ENCODE data around the gene SQOR. TPM values are rescaled to one million over a fixed set of nuclear protein-coding genes. Genes with fewer than 3 reads are reported as not detected.

SQOR gene
- polyA plus RNA-seq, 3 donors: 78.9 to 292 (median 232) TPM

DNA sequence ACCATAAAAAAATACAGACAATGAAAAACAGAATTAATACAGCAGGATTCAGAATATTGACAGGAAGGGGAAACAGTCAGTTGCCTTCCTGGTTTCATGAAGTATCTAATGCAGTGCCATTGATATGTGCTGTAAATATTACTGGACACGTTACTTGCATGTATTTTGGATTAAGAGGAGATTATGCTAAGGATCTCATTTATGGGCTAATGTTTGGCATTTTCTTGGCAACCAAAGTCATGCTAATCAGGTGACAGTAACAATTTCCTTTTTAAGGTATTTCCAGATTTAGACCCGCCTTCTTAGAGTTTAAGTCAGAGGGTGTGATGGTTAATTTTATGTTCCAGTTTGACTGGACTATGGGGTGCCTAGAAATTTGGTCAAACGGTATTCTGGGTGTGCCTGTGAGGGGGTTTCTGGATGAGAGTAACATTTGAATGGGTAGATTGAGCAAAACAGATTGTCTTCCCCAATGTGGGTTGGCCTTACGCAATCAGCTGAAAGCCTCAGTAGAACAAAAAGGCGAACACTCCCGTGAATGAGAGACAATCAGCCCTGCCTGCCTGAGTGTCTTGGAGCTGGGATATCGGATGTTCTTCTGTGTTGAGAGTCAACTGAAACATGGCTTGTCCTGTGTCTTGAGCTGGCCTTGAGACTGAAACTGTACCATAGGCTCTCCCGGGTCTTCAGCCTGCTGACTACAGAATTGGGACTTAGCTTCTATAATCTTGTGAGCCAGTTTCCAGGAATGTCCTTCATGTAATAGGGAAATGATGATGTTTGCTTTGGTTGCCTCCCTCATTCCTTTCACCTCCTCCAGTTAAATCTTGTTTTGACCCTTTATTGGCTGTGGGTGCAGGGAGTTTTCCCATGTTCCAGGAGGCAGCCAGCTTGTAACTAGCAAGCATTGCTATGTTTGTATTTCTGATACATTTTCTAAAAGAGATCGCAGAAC, 10.5 kb downstream of the SQOR start:
- intact Hi-C loops (cut with micrococcal nuclease): no loop called here
- H3K36me3 Mint-ChIP-seq: peaks cover 8 to 17% of the 10 kb centered on the region in 2 donors
- Histone ChIP-seq H3K9ac (ENCODE audit: insufficient read depth, low read length, poor library complexity, severe bottlenecking) (peak overlapping the region; percentile 11), H3K79me2 (ENCODE audit: insufficient read depth, low read length) (peaks cover 100% of the 10 kb centered on the region), H2AFZ (ENCODE audit: insufficient read depth, low read depth, low read length, poor library complexity, severe bottlenecking) (peak overlapping the region; percentile 7), H3K9me3 (replicated peaks in 1 of 2; ENCODE audit: control insufficient read depth in 1 of 2, insufficient read depth in 1 of 2, low read length in 2 of 2) (peaks cover 0 to under 1% of the 10 kb centered on the region in 2 donors), H3K36me3 (replicated peaks in 1 of 2; ENCODE audit: control insufficient read depth in 1 of 2, insufficient read depth in 2 of 2, low read length in 2 of 2) (peaks cover 0 to 6% of the 10 kb centered on the region in 2 donors), H4K20me1 (ENCODE audit: insufficient read depth, low read length) (peaks cover 92% of the 10 kb centered on the region), H3K4me1 (ENCODE audit: control insufficient read depth in 1 of 2, insufficient read depth in 2 of 2, low read length in 2 of 2) (peaks cover 79 to 87% of the 10 kb centered on the region in 2 donors), H3K4me3 (replicated peaks in 1 of 3; ENCODE audit: low read depth in 2 of 3, low read length in 3 of 3) (peak overlapping the region in 2 of 3 experiments; percentile 12 to 40), H3K27me3 (ENCODE audit: control insufficient read depth in 2 of 2, insufficient read depth in 2 of 2, low read length in 2 of 2) (no peaks in the 10 kb centered on the region), H3K4me2 (replicated peaks; ENCODE audit: extremely low read depth, low read length, poor library complexity, severe bottlenecking) (peak overlapping the region; percentile 50), H3K27ac (ENCODE audit: low read depth in 1 of 2, low read length in 2 of 2) (peak overlapping the region; percentile 37 to 79)
- peaks cover 0 to 3% (median 3%) of the 10 kb centered on the region in 7 donors for H3K9me3 Mint-ChIP-seq
- H3K4me1 Mint-ChIP-seq: peaks cover 89% of the 10 kb centered on the region
- WGBS (ENCODE audit: insufficient coverage): 28% methylated on average over 7 of the region's 9 CpGs
- peak overlapping the region; percentile 37 to 82 for H3K4me3 Mint-ChIP-seq
- peaks cover 0 to 2% (median 0%) of the 10 kb centered on the region in 3 donors for H3K27me3 Mint-ChIP-seq (ENCODE audit: low read depth in 3 of 3)
- peak; percentile 38 to 87 (median 75) for DNase-seq
- TF ChIP-seq, protein P1, sequence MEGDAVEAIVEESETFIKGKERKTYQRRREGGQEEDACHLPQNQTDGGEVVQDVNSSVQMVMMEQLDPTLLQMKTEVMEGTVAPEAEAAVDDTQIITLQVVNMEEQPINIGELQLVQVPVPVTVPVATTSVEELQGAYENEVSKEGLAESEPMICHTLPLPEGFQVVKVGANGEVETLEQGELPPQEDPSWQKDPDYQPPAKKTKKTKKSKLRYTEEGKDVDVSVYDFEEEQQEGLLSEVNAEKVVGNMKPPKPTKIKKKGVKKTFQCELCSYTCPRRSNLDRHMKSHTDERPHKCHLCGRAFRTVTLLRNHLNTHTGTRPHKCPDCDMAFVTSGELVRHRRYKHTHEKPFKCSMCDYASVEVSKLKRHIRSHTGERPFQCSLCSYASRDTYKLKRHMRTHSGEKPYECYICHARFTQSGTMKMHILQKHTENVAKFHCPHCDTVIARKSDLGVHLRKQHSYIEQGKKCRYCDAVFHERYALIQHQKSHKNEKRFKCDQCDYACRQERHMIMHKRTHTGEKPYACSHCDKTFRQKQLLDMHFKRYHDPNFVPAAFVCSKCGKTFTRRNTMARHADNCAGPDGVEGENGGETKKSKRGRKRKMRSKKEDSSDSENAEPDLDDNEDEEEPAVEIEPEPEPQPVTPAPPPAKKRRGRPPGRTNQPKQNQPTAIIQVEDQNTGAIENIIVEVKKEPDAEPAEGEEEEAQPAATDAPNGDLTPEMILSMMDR (IDR thresholded peaks at IDR 0.05): no peak
- peak overlapping the region; percentile 76 to 94 (median 92) for H3K27ac Mint-ChIP-seq

DNA sequence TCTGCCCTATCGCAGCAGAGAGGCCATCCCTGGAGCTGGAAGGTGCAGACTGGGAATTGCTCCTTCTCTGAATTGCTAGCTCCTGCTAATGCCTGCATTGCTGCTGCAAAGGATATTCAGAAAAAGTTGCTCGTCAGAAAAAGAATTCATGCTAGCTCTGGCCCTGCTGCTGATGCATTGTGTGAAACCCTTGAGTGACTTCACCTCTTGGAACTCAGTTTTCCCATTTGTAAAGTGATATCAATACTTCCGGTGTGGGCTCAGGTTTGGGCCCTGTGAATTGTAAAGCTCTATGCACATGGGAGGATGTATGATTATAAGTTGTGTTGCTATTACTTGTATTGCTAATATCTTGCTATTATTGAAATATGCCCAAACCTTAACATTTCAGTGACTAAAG, 11.4 kb downstream of the SQOR start:
- DNase-seq: no peak
- Mint-ChIP-seq H3K4me3 (no peak overlapping the region), H3K36me3 (peaks cover 10 to 21% of the 10 kb centered on the region in 2 donors), H3K27me3 (ENCODE audit: low read depth in 3 of 3) (peaks cover 0 to 2% (median 0%) of the 10 kb centered on the region in 3 donors), H3K27ac (peak overlapping the region in 3 of 7 donors; percentile 52 to 94 (median 93)), H3K9me3 (peaks cover 0 to 7% (median 5%) of the 10 kb centered on the region in 7 donors), H3K4me1 (peaks cover 83% of the 10 kb centered on the region)
- intact Hi-C loops (cut with micrococcal nuclease): no loop called here
- WGBS (ENCODE audit: insufficient coverage): 94% methylated on average over 2 of the region's 3 CpGs
- H3K36me3 ChIP-seq (replicated peaks in 1 of 2; ENCODE audit: control insufficient read depth in 1 of 2, insufficient read depth in 2 of 2, low read length in 2 of 2): peaks cover 2 to 14% of the 10 kb centered on the region in 2 donors
- TF ChIP-seq, protein P1 (IDR thresholded peaks at IDR 0.05): no peak
- H3K27ac ChIP-seq (ENCODE audit: low read depth in 1 of 2, low read length in 2 of 2): peak overlapping the region; percentile 37 to 79
- H3K9me3 ChIP-seq (replicated peaks in 1 of 2; ENCODE audit: control insufficient read depth in 1 of 2, insufficient read depth in 1 of 2, low read length in 2 of 2): peaks cover 0 to 2% of the 10 kb centered on the region in 2 donors
- peak overlapping the region in 1 of 3 experiments; percentile 40 for H3K4me3 ChIP-seq (replicated peaks in 1 of 3; ENCODE audit: low read depth in 2 of 3, low read length in 3 of 3)
- no peaks in the 10 kb centered on the region for H3K27me3 ChIP-seq (ENCODE audit: control insufficient read depth in 2 of 2, insufficient read depth in 2 of 2, low read length in 2 of 2)
- peaks cover 72 to 80% of the 10 kb centered on the region in 2 donors for H3K4me1 ChIP-seq (ENCODE audit: control insufficient read depth in 1 of 2, insufficient read depth in 2 of 2, low read length in 2 of 2)
- peak overlapping the region; percentile 50 for H3K4me2 ChIP-seq (replicated peaks; ENCODE audit: extremely low read depth, low read length, poor library complexity, severe bottlenecking)
- no peak overlapping the region for H2AFZ ChIP-seq (ENCODE audit: insufficient read depth, low read depth, low read length, poor library complexity, severe bottlenecking)
- peaks cover 95% of the 10 kb centered on the region for H4K20me1 ChIP-seq (ENCODE audit: insufficient read depth, low read length)
- H3K79me2 ChIP-seq (ENCODE audit: insufficient read depth, low read length): peaks cover 100% of the 10 kb centered on the region
- H3K9ac ChIP-seq (ENCODE audit: insufficient read depth, low read length, poor library complexity, severe bottlenecking): no peak overlapping the region
